HepG2 (cell line): ENCODE measurements around the gene DGCR6L. TPM values are rescaled to one million over a fixed set of nuclear protein-coding genes. Genes with fewer than 3 reads are reported as not detected.
A peak's percentile ranks its signal among the peaks of the same experiment; 100 is the strongest.

Source experiments
- EHMT2 ChIP-seq: fragments of 200-600 bp; sonication (generic); IDR thresholded peaks from 2 replicates; pipeline ENCODE4 v1.7.0; 2017; ENCODE audit warnings: antibody characterized with exemption, low read depth, low read length, borderline replicate concordance
- FOXA1 ChIP-seq, 2 experiments: fragments of 450-650 bp in 1 of 2; sonication (generic) in 1 of 2; formaldehyde crosslinking in 1 of 2; IDR thresholded peaks; 2 replicates each; pipeline versions ENCODE4 v1.4.0 to v1.6.1; 2016 to 2020; ENCODE audit warnings: missing genetic modification reagents in 1 of 2
- NFRKB ChIP-seq: fragments of 450-650 bp; IDR thresholded peaks from 2 replicates; pipeline ENCODE4 v1.6.1; 2017
- SIN3A ChIP-seq: IDR thresholded peaks from 2 replicates; pipeline ENCODE4 v1.6.1; 2011; ENCODE audit warnings: low read depth, mild to moderate bottlenecking, control low read depth, low read length, borderline replicate concordance
- SOX5 ChIP-seq: IDR thresholded peaks from 2 replicates; pipeline ENCODE4 v1.6.1; 2016; ENCODE audit warnings: borderline replicate concordance
- SP140L ChIP-seq: sonication (generic); formaldehyde crosslinking; IDR thresholded peaks from 2 replicates; pipeline ENCODE4 v1.4.0; 2020; ENCODE audit warnings: missing genetic modification reagents, borderline replicate concordance
- WIZ ChIP-seq: sonication (generic); formaldehyde crosslinking; IDR thresholded peaks from 2 replicates; pipeline ENCODE4 v1.5.1; 2020; ENCODE audit warnings: mild to moderate bottlenecking, missing genetic modification reagents
- ZEB1 ChIP-seq: IDR thresholded peaks from 2 replicates; pipeline ENCODE4 v1.6.1; 2012; ENCODE audit warnings: mild to moderate bottlenecking, low read depth, inconsistent platforms; ENCODE audit not compliant: insufficient replicate concordance
- ZNF138 ChIP-seq: sonication (generic); formaldehyde crosslinking; IDR thresholded peaks from 2 replicates; pipeline ENCODE4 v1.5.0; 2020; ENCODE audit warnings: mild to moderate bottlenecking, low read depth, missing genetic modification reagents
- ZNF3 ChIP-seq: IDR thresholded peaks from 2 replicates; pipeline ENCODE4 v1.7.0; 2017; ENCODE audit warnings: inconsistent platforms
- ZNF326 ChIP-seq: sonication (generic); formaldehyde crosslinking; IDR thresholded peaks from 2 replicates; pipeline ENCODE4 v1.4.0; 2020; ENCODE audit warnings: missing genetic modification reagents, borderline replicate concordance
- ZNF589 ChIP-seq: sonication (generic); formaldehyde crosslinking; conservative IDR thresholded peaks from 2 replicates; pipeline ENCODE4 v1.8.0; 2022; ENCODE audit warnings: mild to moderate bottlenecking, moderate library complexity, missing genetic modification reagents
- ZSCAN22 ChIP-seq: sonication (generic); formaldehyde crosslinking; IDR thresholded peaks from 2 replicates; pipeline ENCODE4 v1.4.0; 2020; ENCODE audit warnings: mild to moderate bottlenecking, missing genetic modification reagents
- polyA plus RNA-seq, 8 experiments: library from polyadenylated mRNA; depleted of rRNA in 3 of 8; stranded (reverse) in 7 of 8; unstranded in 1 of 8; fragments of >200 nt; fragmentation: Illumina TruSeq in 4 of 8; extraction: Trizol in 4 of 8; gene quantifications; 2 replicates each; pipeline versions ENCODE4 v1.2.1 to v1.2.3, GENCODE V29; 2011 to 2016; ENCODE audit warnings: low read depth in 4 of 8, missing spikeins in 1 of 8, mixed read lengths in 1 of 8; ENCODE audit not compliant: insufficient read depth in 1 of 8
- total RNA-seq, 5 experiments: library from RNA; depleted of rRNA; stranded (reverse); fragments of >200 nt; fragmentation: Illumina TruSeq; extraction: Trizol; gene quantifications; 2 replicates each; pipeline ENCODE4 v1.2.3, GENCODE V29; 2016; ENCODE audit warnings: low read depth in 1 of 5
- TF ChIP-seq, protein P1 (sequence below): sonication (generic); formaldehyde crosslinking; IDR thresholded peaks from 2 replicates; pipeline ENCODE4 v1.8.1; 2023; ENCODE audit warnings: missing genetic modification reagents, inconsistent platforms, borderline replicate concordance
- TF ChIP-seq, protein P2 (sequence below): sonication (generic); formaldehyde crosslinking; IDR thresholded peaks from 2 replicates; pipeline ENCODE4 v1.4.0; 2020; ENCODE audit warnings: missing genetic modification reagents
- TF ChIP-seq, protein P3 (sequence below): sonication (generic); formaldehyde crosslinking; IDR thresholded peaks from 2 replicates; pipeline ENCODE4 v1.5.0; 2020; ENCODE audit warnings: mild to moderate bottlenecking, missing genetic modification reagents, borderline replicate concordance
- TF ChIP-seq, protein P4 (sequence below): sonication (generic); formaldehyde crosslinking; conservative IDR thresholded peaks from 2 replicates; pipeline ENCODE4 v1.4.0; 2020; ENCODE audit warnings: missing genetic modification reagents
- TF ChIP-seq, protein P5 (sequence below): sonication (generic); formaldehyde crosslinking; IDR thresholded peaks from 2 replicates; pipeline ENCODE4 v1.5.0; 2020; ENCODE audit warnings: mild to moderate bottlenecking, missing genetic modification reagents, moderate library complexity
- TF ChIP-seq, protein P6 (sequence below): sonication (generic); formaldehyde crosslinking; IDR thresholded peaks from 2 replicates; pipeline ENCODE4 v1.5.1; 2020; ENCODE audit warnings: missing genetic modification reagents, mild to moderate bottlenecking, borderline replicate concordance

The DGCR6L gene
- total and polyA plus RNA-seq, 2 of the 13 experiments (the other 11 are each of a cell fraction or from before 2014, with no cell fraction given) = 17.5 to 35.3 TPM

DNA sequence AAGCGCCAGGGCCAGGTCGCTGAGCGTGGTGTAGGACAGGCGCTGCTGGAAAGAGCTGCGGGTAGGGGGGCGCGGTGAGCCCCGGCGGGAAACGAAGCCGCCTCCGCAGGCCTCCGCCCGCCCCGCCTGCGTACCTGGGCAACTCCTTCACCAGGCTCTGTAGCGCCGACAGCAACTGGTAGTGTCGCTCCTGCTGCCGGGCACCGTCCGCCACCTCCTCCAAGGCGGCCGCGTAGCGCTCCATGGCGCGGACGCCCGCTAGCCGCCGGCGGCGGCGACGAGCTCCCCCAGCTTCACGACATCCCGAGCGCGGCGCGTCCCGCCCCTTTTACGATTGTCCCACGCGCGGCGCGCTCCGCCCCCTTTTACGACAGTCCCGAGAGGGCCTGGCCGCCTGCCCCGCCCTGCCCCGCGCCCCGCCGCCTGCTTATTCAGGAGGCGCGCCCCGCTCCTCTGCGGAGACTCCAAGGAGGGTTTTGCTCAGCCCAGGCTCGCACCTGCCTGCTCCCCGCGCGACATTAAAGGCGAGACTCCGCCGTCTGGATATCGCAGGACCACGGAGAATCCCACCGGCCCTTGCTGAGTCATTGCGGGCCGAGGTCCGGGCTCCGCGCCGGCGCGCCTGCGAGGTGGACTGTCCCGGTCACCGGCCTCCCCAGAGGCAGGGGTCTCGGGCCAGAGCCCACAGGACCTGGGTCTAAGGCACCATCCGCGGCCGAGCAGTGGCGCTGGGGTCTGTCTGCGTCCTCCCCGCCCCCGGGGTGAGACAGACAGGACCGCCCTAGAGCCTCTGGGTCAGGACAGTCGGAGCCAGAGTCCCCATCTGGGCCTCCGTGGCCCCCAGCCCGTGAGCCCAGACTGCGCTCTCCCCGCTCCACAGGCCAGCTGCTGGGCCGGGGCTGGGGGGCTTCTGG, at the start of gene DGCR6L (continued):
- TF ChIP-seq, protein P1, sequence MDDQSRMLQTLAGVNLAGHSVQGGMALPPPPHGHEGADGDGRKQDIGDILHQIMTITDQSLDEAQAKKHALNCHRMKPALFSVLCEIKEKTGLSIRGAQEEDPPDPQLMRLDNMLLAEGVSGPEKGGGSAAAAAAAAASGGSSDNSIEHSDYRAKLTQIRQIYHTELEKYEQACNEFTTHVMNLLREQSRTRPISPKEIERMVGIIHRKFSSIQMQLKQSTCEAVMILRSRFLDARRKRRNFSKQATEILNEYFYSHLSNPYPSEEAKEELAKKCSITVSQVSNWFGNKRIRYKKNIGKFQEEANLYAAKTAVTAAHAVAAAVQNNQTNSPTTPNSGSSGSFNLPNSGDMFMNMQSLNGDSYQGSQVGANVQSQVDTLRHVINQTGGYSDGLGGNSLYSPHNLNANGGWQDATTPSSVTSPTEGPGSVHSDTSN = 0 out of 2 replicates have a peak, but pooled peaks have one; percentile 13
- TF ChIP-seq, protein P2, sequence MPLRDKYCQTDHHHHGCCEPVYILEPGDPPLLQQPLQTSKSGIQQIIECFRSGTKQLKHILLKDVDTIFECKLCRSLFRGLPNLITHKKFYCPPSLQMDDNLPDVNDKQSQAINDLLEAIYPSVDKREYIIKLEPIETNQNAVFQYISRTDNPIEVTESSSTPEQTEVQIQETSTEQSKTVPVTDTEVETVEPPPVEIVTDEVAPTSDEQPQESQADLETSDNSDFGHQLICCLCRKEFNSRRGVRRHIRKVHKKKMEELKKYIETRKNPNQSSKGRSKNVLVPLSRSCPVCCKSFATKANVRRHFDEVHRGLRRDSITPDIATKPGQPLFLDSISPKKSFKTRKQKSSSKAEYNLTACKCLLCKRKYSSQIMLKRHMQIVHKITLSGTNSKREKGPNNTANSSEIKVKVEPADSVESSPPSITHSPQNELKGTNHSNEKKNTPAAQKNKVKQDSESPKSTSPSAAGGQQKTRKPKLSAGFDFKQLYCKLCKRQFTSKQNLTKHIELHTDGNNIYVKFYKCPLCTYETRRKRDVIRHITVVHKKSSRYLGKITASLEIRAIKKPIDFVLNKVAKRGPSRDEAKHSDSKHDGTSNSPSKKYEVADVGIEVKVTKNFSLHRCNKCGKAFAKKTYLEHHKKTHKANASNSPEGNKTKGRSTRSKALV (CRISPR knock-in tag) = peak; percentile 36; the same call in 1 of the 2 replicates
- TF ChIP-seq, protein P3, sequence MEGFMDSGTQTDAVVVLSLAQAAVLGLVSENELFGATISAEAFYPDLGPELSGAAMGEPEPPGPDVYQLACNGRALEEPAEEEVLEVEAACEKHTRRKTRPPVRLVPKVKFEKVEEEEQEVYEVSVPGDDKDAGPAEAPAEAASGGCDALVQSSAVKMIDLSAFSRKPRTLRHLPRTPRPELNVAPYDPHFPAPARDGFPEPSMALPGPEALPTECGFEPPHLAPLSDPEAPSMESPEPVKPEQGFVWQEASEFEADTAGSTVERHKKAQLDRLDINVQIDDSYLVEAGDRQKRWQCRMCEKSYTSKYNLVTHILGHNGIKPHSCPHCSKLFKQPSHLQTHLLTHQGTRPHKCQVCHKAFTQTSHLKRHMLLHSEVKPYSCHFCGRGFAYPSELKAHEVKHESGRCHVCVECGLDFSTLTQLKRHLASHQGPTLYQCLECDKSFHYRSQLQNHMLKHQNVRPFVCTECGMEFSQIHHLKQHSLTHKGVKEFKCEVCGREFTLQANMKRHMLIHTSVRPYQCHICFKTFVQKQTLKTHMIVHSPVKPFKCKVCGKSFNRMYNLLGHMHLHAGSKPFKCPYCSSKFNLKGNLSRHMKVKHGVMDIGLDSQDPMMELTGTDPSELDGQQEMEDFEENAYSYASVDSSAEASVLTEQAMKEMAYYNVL (CRISPR knock-in tag) = peak; percentile 46; the same call in 1 of the 2 replicates
- no peak for TF ChIP-seq FOXA1 (IDR thresholded peaks at IDR 0.05)
- TF ChIP-seq FOXA1 (CRISPR knock-in tag; IDR thresholded peaks at IDR 0.05) = no peak
- TF ChIP-seq, protein P4, sequence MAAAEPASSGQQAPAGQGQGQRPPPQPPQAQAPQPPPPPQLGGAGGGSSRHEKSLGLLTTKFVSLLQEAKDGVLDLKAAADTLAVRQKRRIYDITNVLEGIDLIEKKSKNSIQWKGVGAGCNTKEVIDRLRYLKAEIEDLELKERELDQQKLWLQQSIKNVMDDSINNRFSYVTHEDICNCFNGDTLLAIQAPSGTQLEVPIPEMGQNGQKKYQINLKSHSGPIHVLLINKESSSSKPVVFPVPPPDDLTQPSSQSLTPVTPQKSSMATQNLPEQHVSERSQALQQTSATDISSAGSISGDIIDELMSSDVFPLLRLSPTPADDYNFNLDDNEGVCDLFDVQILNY (CRISPR knock-in tag) = no peak; the same call in 1 of the 2 replicates
- TF ChIP-seq ZNF326 (CRISPR knock-in tag) = no peak
- TF ChIP-seq SIN3A = peak; percentile 63; the same call in 1 of the 2 replicates
- TF ChIP-seq NFRKB = no peak
- no peak for TF ChIP-seq SP140L (CRISPR knock-in tag)
- TF ChIP-seq ZSCAN22 = no peak
- 0 out of 2 replicates have a peak, but pooled peaks have one; percentile 35 for TF ChIP-seq ZNF589 (CRISPR knock-in tag)
- TF ChIP-seq, protein P5, sequence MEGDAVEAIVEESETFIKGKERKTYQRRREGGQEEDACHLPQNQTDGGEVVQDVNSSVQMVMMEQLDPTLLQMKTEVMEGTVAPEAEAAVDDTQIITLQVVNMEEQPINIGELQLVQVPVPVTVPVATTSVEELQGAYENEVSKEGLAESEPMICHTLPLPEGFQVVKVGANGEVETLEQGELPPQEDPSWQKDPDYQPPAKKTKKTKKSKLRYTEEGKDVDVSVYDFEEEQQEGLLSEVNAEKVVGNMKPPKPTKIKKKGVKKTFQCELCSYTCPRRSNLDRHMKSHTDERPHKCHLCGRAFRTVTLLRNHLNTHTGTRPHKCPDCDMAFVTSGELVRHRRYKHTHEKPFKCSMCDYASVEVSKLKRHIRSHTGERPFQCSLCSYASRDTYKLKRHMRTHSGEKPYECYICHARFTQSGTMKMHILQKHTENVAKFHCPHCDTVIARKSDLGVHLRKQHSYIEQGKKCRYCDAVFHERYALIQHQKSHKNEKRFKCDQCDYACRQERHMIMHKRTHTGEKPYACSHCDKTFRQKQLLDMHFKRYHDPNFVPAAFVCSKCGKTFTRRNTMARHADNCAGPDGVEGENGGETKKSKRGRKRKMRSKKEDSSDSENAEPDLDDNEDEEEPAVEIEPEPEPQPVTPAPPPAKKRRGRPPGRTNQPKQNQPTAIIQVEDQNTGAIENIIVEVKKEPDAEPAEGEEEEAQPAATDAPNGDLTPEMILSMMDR = no peak
- TF ChIP-seq WIZ (CRISPR knock-in tag) = no peak; the same call in 1 of the 2 replicates
- TF ChIP-seq ZEB1 = no peak
- TF ChIP-seq SOX5 (CRISPR knock-in tag) = peak; percentile 49; the same call in 1 of the 2 replicates
- TF ChIP-seq ZNF138 (CRISPR knock-in tag) = no peak
- TF ChIP-seq, protein P6, sequence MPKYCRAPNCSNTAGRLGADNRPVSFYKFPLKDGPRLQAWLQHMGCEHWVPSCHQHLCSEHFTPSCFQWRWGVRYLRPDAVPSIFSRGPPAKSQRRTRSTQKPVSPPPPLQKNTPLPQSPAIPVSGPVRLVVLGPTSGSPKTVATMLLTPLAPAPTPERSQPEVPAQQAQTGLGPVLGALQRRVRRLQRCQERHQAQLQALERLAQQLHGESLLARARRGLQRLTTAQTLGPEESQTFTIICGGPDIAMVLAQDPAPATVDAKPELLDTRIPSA (CRISPR knock-in tag) = peak; percentile 31; the same call in 1 of the 2 replicates
- no peak for TF ChIP-seq ZNF3 (CRISPR knock-in tag)
- TF ChIP-seq EHMT2 = no peak
